HCT116 (cell line): ENCODE measurements around the gene GNAT2.

Experiments used
- CEBPB ChIP-seq: IDR thresholded peaks from 2 replicates; pipeline ENCODE4 v1.6.1; 2012; ENCODE audit warnings: low read depth
- CTCF ChIP-seq, 3 experiments: fragments of 200-600 bp in 1 of 3; sonication (generic) in 1 of 3; IDR thresholded peaks in 2 of 3; conservative IDR thresholded peaks in 1 of 3; 2 replicates each; pipeline ENCODE4 v1.5.1; 2012 to 2017; ENCODE audit warnings: low read depth in 2 of 3, low read length in 2 of 3, antibody characterized with exemption in 1 of 3, borderline replicate concordance in 1 of 3, control low read depth in 1 of 3, mild to moderate bottlenecking in 1 of 3, mixed read lengths in 1 of 3, mixed run types in 1 of 3, moderate library complexity in 1 of 3; ENCODE audit not compliant: insufficient read depth in 1 of 3
- EGR1 ChIP-seq: IDR thresholded peaks from 2 replicates; pipeline ENCODE4 v1.6.1; 2012; ENCODE audit warnings: low read depth
- EZH2phosphoT487 ChIP-seq: fragments of 200-600 bp; IDR thresholded peaks from 2 replicates; pipeline ENCODE4 v1.6.1; 2018; ENCODE audit warnings: antibody characterized with exemption, borderline replicate concordance
- FOSL1 ChIP-seq: IDR thresholded peaks from 2 replicates; pipeline ENCODE4 v1.6.1; 2012; ENCODE audit warnings: low read depth
- POLR2A ChIP-seq: IDR thresholded peaks from 2 replicates; pipeline ENCODE4 v1.7.0; 2011; ENCODE audit warnings: borderline replicate concordance; ENCODE audit not compliant: insufficient read depth, insufficient read length; ENCODE audit errors: extremely low read depth
- POLR2AphosphoS5 ChIP-seq: IDR thresholded peaks from 2 replicates; pipeline ENCODE4 v1.6.1; 2011; ENCODE audit warnings: mild to moderate bottlenecking, low read depth, low read length, moderate library complexity
- RAD21 ChIP-seq: IDR thresholded peaks from 2 replicates; pipeline ENCODE4 v1.6.1; 2012; ENCODE audit warnings: low read depth, mild to moderate bottlenecking
- SRF ChIP-seq: IDR thresholded peaks from 2 replicates; pipeline ENCODE4 v1.6.1; 2012; ENCODE audit warnings: low read depth
- YY1 ChIP-seq: IDR thresholded peaks from 2 replicates; pipeline ENCODE4 v1.6.1; 2011; ENCODE audit warnings: low read length, low read depth, moderate library complexity, mild to moderate bottlenecking; ENCODE audit not compliant: insufficient replicate concordance; ENCODE audit errors: extremely low read depth
- ZNF274 ChIP-seq: fragments of 200-500 bp; sonication (Bioruptor generic); IDR thresholded peaks from 2 replicates; pipeline ENCODE4 v1.6.1; 2014; ENCODE audit warnings: mild to moderate bottlenecking, low read depth, low read length, inconsistent platforms

GRCh38 chr1:109622137-109622892 lies 2.9 kb upstream of the GNAT2 start:
- TF ChIP-seq CTCF (IDR thresholded peaks at IDR 0.05 in 2 of 3, conservative IDR thresholded peaks at IDR 0.05 in 1 of 3; ENCODE audit: borderline replicate concordance in 1 of 3, insufficient read depth in 1 of 3, low read depth in 2 of 3, low read length in 2 of 3): no peak
- no peak for TF ChIP-seq POLR2A
- no peak for TF ChIP-seq FOSL1
- no peak for TF ChIP-seq CEBPB
- no peak for TF ChIP-seq EGR1
- no peak for TF ChIP-seq RAD21
- TF ChIP-seq ZNF274: no peak
- TF ChIP-seq EZH2phosphoT487: no peak
- no peak for TF ChIP-seq POLR2AphosphoS5
- no peak for TF ChIP-seq SRF
- no peak for TF ChIP-seq YY1
